Right atrium auricular region (tissue), 2 donors: Measurements from ENCODE around the gene CCR6. TPM values are rescaled to one million over a fixed set of nuclear protein-coding genes. Genes with fewer than 3 reads are reported as not detected.
"Not testable (repeated sequence)": the region's sequence is repeated elsewhere in the genome, so short reads cannot be mapped to it uniquely, and the experiment has no call there.

Source experiments
- DNase-seq: peaks from one replicate; pipeline ENCODE4 v3.0.0-alpha.2; 2019; ENCODE audit warnings: low spot score
- H3K27ac ChIP-seq, 2 donors: fragments of 200-600 bp; sonication (generic); 1 replicate in 1 of 2; 2 replicates in 1 of 2; pipeline ENCODE4 v1.5.1; 2016 to 2019
- H3K27me3 ChIP-seq, 2 donors: fragments of 200-600 bp; sonication (generic); one replicate each; pipeline versions ENCODE4 v1.5.1 to v1.6.0; 2017 to 2019
- H3K36me3 ChIP-seq: fragments of 200-600 bp; sonication (generic); one replicate; pipeline ENCODE4 v1.5.1; 2016
- H3K4me1 ChIP-seq, 2 donors: fragments of 200-600 bp; sonication (generic); one replicate each; pipeline versions ENCODE4 v1.5.1 to v1.6.0; 2017 to 2019
- H3K4me3 ChIP-seq, 2 donors: fragments of 200-600 bp; sonication (generic); 1 replicate in 1 of 2; 2 replicates in 1 of 2; pipeline ENCODE4 v1.5.1; 2017 to 2019; ENCODE audit warnings: mild to moderate bottlenecking in 1 of 2, moderate library complexity in 1 of 2
- H3K9me3 ChIP-seq, 2 donors: fragments of 200-600 bp; sonication (generic); one replicate each; pipeline ENCODE4 v1.5.1; 2019
- total RNA-seq, 2 donors: library from RNA; depleted of rRNA; stranded (reverse); fragments of >200 nt; gene quantifications; one replicate each; pipeline ENCODE4 v1.1.0, GENCODE V29; 2016
- TF ChIP-seq, protein P1 (sequence below), 2 donors: fragments of 200-600 bp; sonication (generic); IDR thresholded peaks; one replicate each; pipeline ENCODE4 v1.5.1; 2019; ENCODE audit warnings: antibody characterized with exemption in 2 of 2

The CCR6 gene
- total RNA-seq, 2 donors from 2014 or later = 0.37 TPM; not detected in 1

DNA sequence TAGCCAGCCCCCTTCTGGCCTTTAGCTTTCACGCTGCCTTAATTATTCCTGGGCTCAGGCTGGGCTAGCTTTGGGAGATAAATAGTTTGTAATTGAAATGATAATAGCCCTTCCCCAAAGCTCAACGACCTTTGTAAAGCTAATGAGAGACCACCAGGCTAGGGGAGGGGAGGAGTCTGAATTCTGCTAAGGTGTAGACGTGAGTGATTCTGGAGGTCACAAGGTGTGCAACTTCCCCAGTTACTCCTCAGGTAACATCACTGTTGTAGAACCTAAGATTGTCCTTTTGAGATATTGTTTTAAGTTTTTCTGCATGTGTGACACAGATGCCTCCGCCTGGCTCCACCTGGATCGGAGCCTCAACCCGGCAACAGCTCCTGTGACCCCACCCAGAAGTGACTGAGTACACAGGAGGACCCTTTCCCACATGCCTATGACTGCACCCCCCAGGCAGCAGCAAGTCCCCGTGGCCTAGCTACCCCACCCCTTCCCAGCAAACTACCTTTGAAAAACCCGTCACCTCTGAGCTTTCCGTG lies 40.6 kb downstream of the CCR6 start:
- Histone ChIP-seq H3K27me3 (no peaks in the 10 kb centered on the region), H3K4me3 (no peak overlapping the region), H3K9me3 (no peaks in the 10 kb centered on the region), H3K27ac (no peak overlapping the region), H3K4me1 (no peaks in the 10 kb centered on the region), H3K36me3 (no peaks in the 10 kb centered on the region)
- no peak for DNase-seq
- TF ChIP-seq, protein P1, sequence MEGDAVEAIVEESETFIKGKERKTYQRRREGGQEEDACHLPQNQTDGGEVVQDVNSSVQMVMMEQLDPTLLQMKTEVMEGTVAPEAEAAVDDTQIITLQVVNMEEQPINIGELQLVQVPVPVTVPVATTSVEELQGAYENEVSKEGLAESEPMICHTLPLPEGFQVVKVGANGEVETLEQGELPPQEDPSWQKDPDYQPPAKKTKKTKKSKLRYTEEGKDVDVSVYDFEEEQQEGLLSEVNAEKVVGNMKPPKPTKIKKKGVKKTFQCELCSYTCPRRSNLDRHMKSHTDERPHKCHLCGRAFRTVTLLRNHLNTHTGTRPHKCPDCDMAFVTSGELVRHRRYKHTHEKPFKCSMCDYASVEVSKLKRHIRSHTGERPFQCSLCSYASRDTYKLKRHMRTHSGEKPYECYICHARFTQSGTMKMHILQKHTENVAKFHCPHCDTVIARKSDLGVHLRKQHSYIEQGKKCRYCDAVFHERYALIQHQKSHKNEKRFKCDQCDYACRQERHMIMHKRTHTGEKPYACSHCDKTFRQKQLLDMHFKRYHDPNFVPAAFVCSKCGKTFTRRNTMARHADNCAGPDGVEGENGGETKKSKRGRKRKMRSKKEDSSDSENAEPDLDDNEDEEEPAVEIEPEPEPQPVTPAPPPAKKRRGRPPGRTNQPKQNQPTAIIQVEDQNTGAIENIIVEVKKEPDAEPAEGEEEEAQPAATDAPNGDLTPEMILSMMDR (IDR thresholded peaks at IDR 0.05) = no peak

- H3K27ac ChIP-seq = no peak overlapping the region
- H3K36me3 ChIP-seq = no peaks in the 10 kb centered on the region
- H3K9me3 ChIP-seq = no peaks in the 10 kb centered on the region
- H3K4me1 ChIP-seq = no peaks in the 10 kb centered on the region
- H3K4me3 ChIP-seq = no peak overlapping the region
- no peak for DNase-seq
- TF ChIP-seq, protein P1 (IDR thresholded peaks at IDR 0.05) = no peak
- H3K27me3 ChIP-seq = no peaks in the 10 kb centered on the region
Observed at GRCh38 chr6:167164261-167164660, 41.4 kb downstream of the CCR6 start.

- Histone ChIP-seq H3K4me3 (no peak overlapping the region), H3K9me3 (no peaks in the 10 kb centered on the region), H3K27ac (no peak overlapping the region), H3K4me1 (no peaks in the 10 kb centered on the region), H3K36me3 (no peaks in the 10 kb centered on the region), H3K27me3 (no peaks in the 10 kb centered on the region)
- DNase-seq = no peak
- TF ChIP-seq, protein P1 (IDR thresholded peaks at IDR 0.05) = no peak
Observed at GRCh38 chr6:167165858-167166471, 43.1 kb downstream of the CCR6 start.

GRCh38 chr6:167167699-167168098 lies 44.8 kb downstream of the CCR6 start:
- H3K9me3 ChIP-seq = not testable (repeated sequence)

DNA sequence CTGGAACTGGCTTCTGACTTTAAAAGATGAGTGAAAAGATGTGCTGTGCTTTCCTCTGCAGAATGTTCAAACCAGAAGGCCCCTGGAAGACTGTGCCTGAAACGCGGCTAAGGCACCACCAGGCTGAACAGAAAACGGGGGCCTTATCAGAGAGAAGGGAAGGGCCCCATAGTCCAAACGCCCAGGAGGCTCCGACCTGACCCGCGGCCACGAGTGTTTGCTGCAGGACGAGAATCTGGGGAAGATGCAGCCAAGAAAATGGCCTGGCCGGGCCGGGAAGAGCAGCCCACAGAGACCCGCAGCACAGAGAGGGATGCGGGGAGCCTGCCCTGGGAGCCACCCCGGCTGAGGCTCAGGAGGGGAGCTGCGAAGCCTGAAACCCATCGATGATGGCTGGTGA lies 45.4 kb downstream of the CCR6 start:
- not testable (repeated sequence) for H3K27ac ChIP-seq, H3K4me3 ChIP-seq, H3K27me3 ChIP-seq, H3K9me3 ChIP-seq, H3K4me1 ChIP-seq, DNase-seq, H3K36me3 ChIP-seq

More at GRCh38 chr6:167167699-167168098, 44.8 kb downstream of the CCR6 start:
- not testable (repeated sequence) for DNase-seq, H3K4me3 ChIP-seq, H3K27me3 ChIP-seq, H3K27ac ChIP-seq, H3K36me3 ChIP-seq, H3K4me1 ChIP-seq

DNA sequence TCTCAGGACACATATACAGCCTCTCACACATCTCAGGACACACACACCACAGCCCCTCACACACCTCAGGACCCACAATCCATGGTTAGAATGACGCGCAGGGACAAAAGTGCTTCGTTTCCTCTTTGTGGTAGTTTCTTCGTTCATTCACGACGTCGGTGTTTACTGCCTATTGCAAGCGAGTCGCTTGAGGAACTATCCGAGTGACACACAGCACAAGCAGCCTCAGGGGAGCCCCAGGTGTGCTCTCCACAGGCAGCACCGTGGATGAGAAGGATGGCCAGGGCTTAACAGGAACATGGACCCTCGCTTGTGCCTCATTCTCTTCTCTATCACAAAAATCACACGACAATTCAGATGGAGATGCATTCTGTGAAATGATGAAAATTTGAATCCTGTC lies 47.0 kb downstream of the CCR6 start:
- H3K4me3 ChIP-seq, H3K9me3 ChIP-seq, H3K27me3 ChIP-seq: not testable (repeated sequence)

GRCh38 chr6:167171300-167171699 lies 48.4 kb downstream of the CCR6 start:
- H3K27me3 ChIP-seq, H3K27ac ChIP-seq, DNase-seq, H3K9me3 ChIP-seq, H3K4me3 ChIP-seq, H3K4me1 ChIP-seq, H3K36me3 ChIP-seq: not testable (repeated sequence)

More for the DNA sequence above, 47.0 kb downstream of the CCR6 start:
- DNase-seq, H3K27ac ChIP-seq, H3K4me1 ChIP-seq, H3K36me3 ChIP-seq: not testable (repeated sequence)

GRCh38 chr6:167172011-167172410 lies 49.1 kb downstream of the CCR6 start:
- DNase-seq, H3K9me3 ChIP-seq, H3K4me1 ChIP-seq, H3K27ac ChIP-seq, H3K4me3 ChIP-seq, H3K27me3 ChIP-seq, H3K36me3 ChIP-seq: not testable (repeated sequence)

- H3K9me3 ChIP-seq, H3K4me3 ChIP-seq, H3K27ac ChIP-seq, H3K27me3 ChIP-seq, H3K4me1 ChIP-seq, H3K36me3 ChIP-seq, DNase-seq: not testable (repeated sequence)
Observed at GRCh38 chr6:167177271-167177670, 54.4 kb downstream of the CCR6 start.

GRCh38 chr6:167178896-167179655 lies 56.2 kb downstream of the CCR6 start:
- H3K4me3 ChIP-seq, H3K9me3 ChIP-seq, H3K27ac ChIP-seq, H3K4me1 ChIP-seq, H3K27me3 ChIP-seq, DNase-seq, H3K36me3 ChIP-seq: not testable (repeated sequence)

DNA sequence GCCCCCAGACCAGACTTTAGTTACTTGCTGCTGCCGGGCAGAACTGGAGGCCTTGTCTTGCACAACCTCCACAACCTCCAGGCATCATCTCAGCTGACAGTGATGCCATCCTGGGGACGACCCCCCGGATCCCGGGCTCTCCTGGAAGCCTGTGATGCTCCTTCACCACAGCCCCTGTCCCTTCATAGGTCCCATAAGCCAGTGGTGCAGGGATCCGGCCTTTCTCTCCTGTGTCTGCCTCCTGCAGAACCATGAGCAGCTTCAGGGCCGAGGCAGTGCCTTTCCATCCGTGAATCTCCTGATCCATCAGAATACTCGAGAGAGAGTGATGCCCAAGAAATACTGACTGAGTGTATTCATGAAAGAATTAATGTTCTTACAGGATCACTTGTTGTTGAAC lies 57.2 kb downstream of the CCR6 start:
- not testable (repeated sequence) for DNase-seq, H3K4me1 ChIP-seq

DNA sequence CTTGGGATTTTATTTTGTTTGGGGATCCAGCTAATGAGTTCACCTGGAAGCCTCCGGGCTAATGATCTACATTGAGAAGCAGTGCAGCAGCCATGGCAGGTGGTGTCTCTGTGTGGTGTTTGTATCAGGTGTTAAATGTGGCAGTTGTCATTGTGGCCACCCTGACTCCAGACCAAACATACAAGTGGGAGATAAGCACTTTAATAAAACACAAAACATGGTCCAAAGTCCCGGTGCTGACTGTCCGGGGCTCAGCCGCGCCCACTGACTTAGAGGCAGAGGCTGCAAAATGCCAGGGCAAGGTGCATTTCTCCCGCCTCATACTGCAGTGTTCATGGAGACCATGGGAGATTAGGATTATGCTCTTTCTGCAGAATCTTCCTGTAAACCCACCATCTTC lies 58.5 kb downstream of the CCR6 start:
- not testable (repeated sequence) for H3K27me3 ChIP-seq, DNase-seq, H3K4me3 ChIP-seq, H3K36me3 ChIP-seq, H3K4me1 ChIP-seq, H3K9me3 ChIP-seq, H3K27ac ChIP-seq

More for the DNA sequence above, 57.2 kb downstream of the CCR6 start:
- H3K4me3 ChIP-seq, H3K27me3 ChIP-seq, H3K36me3 ChIP-seq, H3K9me3 ChIP-seq, H3K27ac ChIP-seq: not testable (repeated sequence)
